NCI-H460 (cell line): ENCODE results near the gene SLC16A13. TPM values are rescaled to one million over a fixed set of nuclear protein-coding genes. Genes with fewer than 3 reads are reported as not detected.
"Not testable (repeated sequence)": the region's sequence is repeated elsewhere in the genome, so short reads cannot be mapped to it uniquely, and the experiment has no call there.

Experiments
- DNase-seq: peaks from one replicate; pipeline ENCODE4 v3.0.0-alpha.2; 2016; ENCODE audit warnings: low read depth; ENCODE audit errors: extremely low read depth
- polyA plus RNA-seq: library from polyadenylated mRNA; depleted of rRNA; stranded (reverse); fragments of >200 nt; gene quantifications from 2 replicates; pipeline ENCODE4 v1.2.3, GENCODE V29; 2014; cell fraction: nucleus; rRNA removed
- total RNA-seq: library from RNA; depleted of rRNA; stranded (reverse); fragments of >200 nt; shearing (Covaris generic); gene quantifications from 2 replicates; pipeline ENCODE4 v1.2.3, GENCODE V29; 2014; rRNA removed

Gene SLC16A13
- 0.49 and 1.2 TPM in 2 replicates for total RNA-seq
- polyA plus RNA-seq: 0.79 and 0.81 TPM in 2 replicates

- DNase-seq: peak; percentile 97
These were observed at the start of gene SLC16A13 for GRCh38 chr17:7035591-7036368. SLC16A13 (plus strand) TSS chr17:7036015; CDS start chr17:7036383, 368 bp downstream.

GRCh38 chr17:6986676-6987075 lies 49.1 kb upstream of the SLC16A13 start:
- DNase-seq: no peak

GRCh38 chr17:6989779-6990178 lies 46.0 kb upstream of the SLC16A13 start:
- DNase-seq: no peak

GRCh38 chr17:6993613-6994056 lies 42.2 kb upstream of the SLC16A13 start:
- not testable (repeated sequence) for DNase-seq

GRCh38 chr17:6994118-6994598 lies 41.7 kb upstream of the SLC16A13 start:
- no peak for DNase-seq

- DNase-seq: no peak
These were observed 41.1 kb upstream of the SLC16A13 start for GRCh38 chr17:6994666-6995256.

- DNase-seq: no peak
These were observed 40.1 kb upstream of the SLC16A13 start, which contains the start of gene ALOX12 for GRCh38 chr17:6995500-6996255. ALOX12 (plus strand) TSS chr17:6996049; CDS start chr17:6996118, 69 bp downstream.

GRCh38 chr17:6996256-6997011 lies 39.4 kb upstream of the SLC16A13 start:
- DNase-seq: no peak

- no peak for DNase-seq
These were observed 38.6 kb upstream of the SLC16A13 start for GRCh38 chr17:6997171-6997570.

GRCh38 chr17:6998855-6999508 lies 36.8 kb upstream of the SLC16A13 start:
- DNase-seq: no peak

GRCh38 chr17:7001318-7001961 lies 34.4 kb upstream of the SLC16A13 start:
- no peak for DNase-seq

- DNase-seq: no peak
These were observed 33.3 kb upstream of the SLC16A13 start for GRCh38 chr17:7002288-7003047.

GRCh38 chr17:7003745-7004144 lies 32.1 kb upstream of the SLC16A13 start:
- no peak for DNase-seq

GRCh38 chr17:7004398-7005253 lies 31.2 kb upstream of the SLC16A13 start:
- peak; percentile 80 for DNase-seq

- no peak for DNase-seq
These were observed 30.1 kb upstream of the SLC16A13 start for GRCh38 chr17:7005716-7006115.

GRCh38 chr17:7007143-7007542 lies 28.7 kb upstream of the SLC16A13 start:
- no peak for DNase-seq

- DNase-seq: no peak
These were observed 25.3 kb upstream of the SLC16A13 start for GRCh38 chr17:7010523-7010922.

GRCh38 chr17:7011415-7011814 lies 24.4 kb upstream of the SLC16A13 start:
- DNase-seq: no peak
